ENCODE results near the gene TMX2.
"Not testable (repeated sequence)": the region's sequence is repeated elsewhere in the genome, so short reads cannot be mapped to it uniquely, and the experiment has no call there.

Gene TMX2

GRCh38 chr11:57716726-57717125 is 4.3 kb downstream of the TMX2 start:
- DNase-seq = not testable (repeated sequence)

GRCh38 chr11:57727185-57727584 is 14.8 kb downstream of the TMX2 start:
- no peak for DNase-seq

GRCh38 chr11:57728829-57729228 is 16.4 kb downstream of the TMX2 start:
- no peak for DNase-seq

- DNase-seq = no peak
Observed at GRCh38 chr11:57729479-57729878, 17.1 kb downstream of the TMX2 start.

- no peak for DNase-seq
Observed at GRCh38 chr11:57732661-57733060, 20.3 kb downstream of the TMX2 start.

- DNase-seq = no peak
Observed at GRCh38 chr11:57735619-57736298, 23.4 kb downstream of the TMX2 start.

GRCh38 chr11:57741132-57742086 is 29.0 kb downstream of the TMX2 start, which contains the start of gene SELENOH:
SELENOH (plus strand) TSS chr11:57741491; CDS start chr11:57741596, 105 bp downstream.
- peak; percentile 72 to 88 for DNase-seq

GRCh38 chr11:57742087-57742452 is 29.7 kb downstream of the TMX2 start:
- no peak for DNase-seq

GRCh38 chr11:57744357-57744756 is 32.0 kb downstream of the TMX2 start:
- no peak for DNase-seq

GRCh38 chr11:57745206-57745605 is 32.8 kb downstream of the TMX2 start:
- no peak for DNase-seq

GRCh38 chr11:57746920-57747319 is 34.5 kb downstream of the TMX2 start:
- DNase-seq = no peak

GRCh38 chr11:57751176-57751575 is 38.8 kb downstream of the TMX2 start:
- no peak for DNase-seq

- no peak for DNase-seq
Observed at GRCh38 chr11:57751676-57752253, 39.4 kb downstream of the TMX2 start, which contains the start of gene BTBD18. BTBD18 (minus strand) TSS chr11:57751819; CDS start chr11:57751188, 631 bp downstream.

GRCh38 chr11:57752954-57753353 is 40.6 kb downstream of the TMX2 start:
- DNase-seq = no peak

- no peak for DNase-seq
Observed at GRCh38 chr11:57758174-57758573, 45.8 kb downstream of the TMX2 start.

GRCh38 chr11:57761301-57762234 is 49.2 kb downstream of the TMX2 start, which contains the start of gene CTNND1:
CTNND1 (plus strand) TSS chr11:57761802; CDS start chr11:57791479, 29,677 bp downstream.
- peak; percentile 78 to 90 for DNase-seq

GRCh38 chr11:57762235-57762861 is 50.0 kb downstream of the TMX2 start:
- peak in 1 of 2 experiments; percentile 6 for DNase-seq

GRCh38 chr11:57763568-57763967 is 51.2 kb downstream of the TMX2 start:
- DNase-seq = peak in 1 of 2 experiments; percentile 41

GRCh38 chr11:57764021-57764420 is 51.6 kb downstream of the TMX2 start:
- no peak for DNase-seq

- no peak for DNase-seq
Observed at GRCh38 chr11:57764566-57764965, 52.2 kb downstream of the TMX2 start.

GRCh38 chr11:57764972-57765371 is 52.6 kb downstream of the TMX2 start:
- DNase-seq = no peak

GRCh38 chr11:57770793-57771192 is 58.4 kb downstream of the TMX2 start:
- no peak for DNase-seq
